GM19438 (cell line): ENCODE results near the gene RNF213.

Experiments
- ATAC-seq: cut with Tn5 transposase; IDR thresholded peaks from one replicate; pipeline ENCODE4 v1.9.1; 2021; ENCODE audit warnings: low read depth; ENCODE audit not compliant: unreplicated experiment

Gene RNF213

GRCh38 chr17:80443498-80443897, 182.8 kb downstream of the RNF213 start:
- ATAC-seq: no peak

- no peak for ATAC-seq
Measured at GRCh38 chr17:80443916-80444643, 183.4 kb downstream of the RNF213 start.

- no peak for ATAC-seq
Measured at GRCh38 chr17:80444644-80444979, 184.0 kb downstream of the RNF213 start.

GRCh38 chr17:80445007-80445725, 184.5 kb downstream of the RNF213 start:
- ATAC-seq: no peak

GRCh38 chr17:80445726-80446110, 185.1 kb downstream of the RNF213 start:
- no peak for ATAC-seq

- no peak for ATAC-seq
Measured at GRCh38 chr17:80446645-80447405, 186.2 kb downstream of the RNF213 start.

- no peak for ATAC-seq
Measured at GRCh38 chr17:80447790-80448189, 187.1 kb downstream of the RNF213 start.
